PC-3 (cell line): Measurements from ENCODE around the gene ACADSB. TPM values are rescaled to one million over a fixed set of nuclear protein-coding genes. Genes with fewer than 3 reads are reported as not detected.

Source experiments
- ATAC-seq: fragments of 200-7000 bp; cut with Tn5 transposase; 2 replicates; pipeline ENCODE4 v1.9.1; 2020; ENCODE audit warnings: mild to moderate bottlenecking, moderate library complexity
- BruUV-seq: library from RNA; stranded (reverse); fragments of 400-500 nt; replicated peaks from 2 replicates; lab custom pipeline; 2021; lab: Mats Ljungman, UMichigan
- CTCF ChIA-PET: fragments of 300-600 bp; sonication (Branson Sonifier 250); formaldehyde crosslinking; loops from one replicate; lab custom pipeline; 2022; ENCODE audit warnings: antibody characterized with exemption; lab: Charles Lee
- POLR2A ChIA-PET: fragments of 300-600 bp; sonication (Branson Sonifier 250); formaldehyde crosslinking; loops from one replicate; lab custom pipeline; 2022; ENCODE audit warnings: antibody characterized with exemption; ENCODE audit not compliant: unreplicated experiment; lab: Charles Lee
- DNase-seq: peaks from one replicate; pipeline ENCODE4 v3.0.0-alpha.2; 2015
- H2AFZ ChIP-seq: fragments of 300-600 bp; sonication (generic); 2 replicates; pipeline ENCODE4 v1.6.0; 2016; ENCODE audit warnings: antibody characterized with exemption, low read length
- H3F3A ChIP-seq: fragments of 300-600 bp; sonication (generic); one replicate; pipeline ENCODE4 v1.6.0; 2017; ENCODE audit warnings: antibody characterized with exemption, low read length, control low read depth, mild to moderate bottlenecking; ENCODE audit not compliant: unreplicated experiment
- H3K27ac ChIP-seq: fragments of 300-600 bp; sonication (generic); 2 replicates; pipeline ENCODE4 v1.5.1; 2016; ENCODE audit warnings: mild to moderate bottlenecking, low read length
- H3K27me3 ChIP-seq: fragments of 300-600 bp; sonication (generic); 2 replicates; pipeline ENCODE4 v1.6.1; 2016; ENCODE audit warnings: low read length, mixed read lengths
- H3K36me3 ChIP-seq: fragments of 300-600 bp; sonication (generic); 2 replicates; pipeline ENCODE4 v1.6.1; 2016; ENCODE audit warnings: low read depth, mixed run types, low read length, mixed read lengths
- H3K4me1 ChIP-seq: fragments of 300-600 bp; sonication (generic); 2 replicates; pipeline ENCODE4 v1.5.1; 2016; ENCODE audit warnings: low read length; ENCODE audit not compliant: insufficient read depth
- H3K4me2 ChIP-seq: fragments of 300-600 bp; sonication (generic); 2 replicates; pipeline ENCODE4 v1.6.0; 2016; ENCODE audit warnings: low read length
- H3K4me3 ChIP-seq: fragments of 300-600 bp; sonication (generic); 2 replicates; pipeline ENCODE4 v1.5.1; 2016; ENCODE audit warnings: mild to moderate bottlenecking, low read length, mixed read lengths
- H3K79me2 ChIP-seq: fragments of 300-600 bp; sonication (generic); 2 replicates; pipeline ENCODE4 v1.6.1; 2017; ENCODE audit warnings: low read length, mixed read lengths
- H3K9ac ChIP-seq: fragments of 300-600 bp; sonication (generic); 2 replicates; pipeline ENCODE4 v1.6.0; 2016; ENCODE audit warnings: mild to moderate bottlenecking, low read length
- H3K9me2 ChIP-seq: fragments of 300-600 bp; sonication (generic); replicated peaks from 2 replicates; pipeline ENCODE4 v1.6.1; 2016; ENCODE audit warnings: mixed run types, low read length, mixed read lengths
- H3K9me3 ChIP-seq: fragments of 300-600 bp; sonication (generic); 2 replicates; pipeline ENCODE4 v1.6.1; 2016; ENCODE audit warnings: low read length, mixed read lengths
- H4K20me1 ChIP-seq: fragments of 300-600 bp; sonication (generic); 2 replicates; pipeline ENCODE4 v1.6.1; 2016; ENCODE audit warnings: low read length, mixed read lengths
- CTCF ChIP-seq: fragments of 300-600 bp; sonication (generic); conservative IDR thresholded peaks from 2 replicates; pipeline ENCODE4 v1.5.1; 2017; ENCODE audit warnings: antibody characterized with exemption, low read depth, mild to moderate bottlenecking, low read length
- EZH2 ChIP-seq: fragments of 300-600 bp; sonication (generic); IDR thresholded peaks from one replicate; pipeline ENCODE4 v1.6.1; 2017; ENCODE audit warnings: antibody characterized with exemption, mild to moderate bottlenecking, low read length; ENCODE audit not compliant: unreplicated experiment
- EZH2phosphoT487 ChIP-seq: fragments of 300-600 bp; sonication (generic); IDR thresholded peaks from 2 replicates; pipeline ENCODE4 v1.6.1; 2018; ENCODE audit warnings: mild to moderate bottlenecking, antibody characterized with exemption, low read length, borderline replicate concordance
- intact Hi-C: fragments of 100-400 bp; cut with micrococcal nuclease; formaldehyde crosslinking; loops from 2 replicates; pipeline ENCODE4 v1.9.0; 2023
- total RNA-seq: library from RNA; depleted of rRNA; stranded (reverse); fragments of >200 nt; gene quantifications from 2 replicates; pipeline ENCODE4 v1.2.3, GENCODE V29; 2014

Gene ACADSB
- total RNA-seq, 1 experiment from 2014 or later: 3.2 TPM

- no peaks in the 10 kb centered on the region for H3F3A ChIP-seq
- no peak overlapping the region for H2AFZ ChIP-seq
- H3K36me3 ChIP-seq: no peaks in the 10 kb centered on the region
- no peaks in the 10 kb centered on the region for H3K79me2 ChIP-seq
- intact Hi-C loops: loop anchor here (5.0 to 10.0 kb wide), 2 partner anchors 230 to 923 kb away; no protein-coding TSS in a partner anchor
- ChIA-PET POLR2A (no interaction called here), CTCF (no interaction called here)
- no peak overlapping the region for H3K27ac ChIP-seq
- TF ChIP-seq EZH2: no peak
- TF ChIP-seq CTCF: peak; percentile 52
- no peak for TF ChIP-seq EZH2phosphoT487
- ATAC-seq (no peak), DNase-seq (peak; percentile 48)
- BruUV-seq: no TSS peak
- H3K27me3 ChIP-seq: no peaks in the 10 kb centered on the region
- no peaks in the 10 kb centered on the region for H4K20me1 ChIP-seq
- H3K4me2 ChIP-seq: no peak overlapping the region
- no peaks in the 10 kb centered on the region for H3K9me3 ChIP-seq
- no peak overlapping the region for H3K9ac ChIP-seq
- H3K4me1 ChIP-seq: no peaks in the 10 kb centered on the region
- no peak overlapping the region for H3K4me3 ChIP-seq
- H3K9me2 ChIP-seq: no peaks in the 10 kb centered on the region
Observed at GRCh38 chr10:123044391-123044790, 35.6 kb downstream of the ACADSB start.

GRCh38 chr10:123045961-123046731, 37.3 kb downstream of the ACADSB start:
- H3K4me3 ChIP-seq: no peak overlapping the region
- H3K27me3 ChIP-seq: no peaks in the 10 kb centered on the region
- no peak overlapping the region for H3K4me2 ChIP-seq
- H3K4me1 ChIP-seq: no peaks in the 10 kb centered on the region
- H4K20me1 ChIP-seq: no peaks in the 10 kb centered on the region
- no peaks in the 10 kb centered on the region for H3K9me2 ChIP-seq
- no peak for DNase-seq
- CTCF ChIA-PET: no interaction called here
- TF ChIP-seq EZH2phosphoT487: no peak
- no peak for TF ChIP-seq CTCF
- TF ChIP-seq EZH2: no peak
- no peaks in the 10 kb centered on the region for H3K79me2 ChIP-seq
- intact Hi-C loops: loop anchor here (10.0 kb wide), 1 partner anchor 229 kb away; no protein-coding TSS in a partner anchor
- no peaks in the 10 kb centered on the region for H3F3A ChIP-seq
- ATAC-seq: no peak
- H3K27ac ChIP-seq: no peak overlapping the region
- no peaks in the 10 kb centered on the region for H3K9me3 ChIP-seq
- no TSS peak for BruUV-seq
- no peak overlapping the region for H2AFZ ChIP-seq
- no peaks in the 10 kb centered on the region for H3K36me3 ChIP-seq
- POLR2A ChIA-PET: no interaction called here
- H3K9ac ChIP-seq: no peak overlapping the region

DNA sequence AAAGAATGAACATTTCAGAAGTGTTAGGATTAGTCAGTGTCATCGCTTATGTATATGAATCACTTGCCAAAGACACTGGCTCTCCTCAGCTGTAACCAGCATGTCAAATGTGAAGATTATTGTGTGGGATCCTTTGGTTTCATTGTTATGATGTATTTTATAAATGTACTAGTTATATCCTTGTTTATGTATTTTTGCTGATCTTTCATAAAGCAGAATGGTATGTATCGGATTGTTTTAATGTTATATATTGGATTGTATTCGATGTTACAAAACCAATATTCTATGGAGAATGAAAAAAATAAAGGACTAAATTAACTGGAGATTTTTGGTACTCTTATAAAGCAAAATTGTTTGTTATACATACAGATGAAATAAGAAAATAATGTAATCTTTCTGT, 49.2 kb downstream of the ACADSB start:
- POLR2A ChIA-PET: no interaction called here

More for the DNA sequence above, 49.2 kb downstream of the ACADSB start:
- no peaks in the 10 kb centered on the region for H4K20me1 ChIP-seq
- H3K4me1 ChIP-seq: no peaks in the 10 kb centered on the region
- BruUV-seq: no TSS peak
- no peaks in the 10 kb centered on the region for H3K9me2 ChIP-seq
- H3K27me3 ChIP-seq: peaks cover 4% of the 10 kb centered on the region; the same call in 1 of the 2 replicates
- DNase-seq (no peak), ATAC-seq (no peak)
- no peaks in the 10 kb centered on the region for H3K9me3 ChIP-seq
- H3K4me2 ChIP-seq: no peak overlapping the region
- no peak overlapping the region for H3K27ac ChIP-seq
- no peak overlapping the region for H3K9ac ChIP-seq
- intact Hi-C loops: no loop called here
- no peaks in the 10 kb centered on the region for H3F3A ChIP-seq
- no peaks in the 10 kb centered on the region for H3K79me2 ChIP-seq
- TF ChIP-seq CTCF (no peak), EZH2 (no peak), EZH2phosphoT487 (no peak)
- no peak overlapping the region for H3K4me3 ChIP-seq
- H3K36me3 ChIP-seq: no peaks in the 10 kb centered on the region
- CTCF ChIA-PET: no interaction called here
- H2AFZ ChIP-seq: no peak overlapping the region
